OCI-LY3 (cell line): ENCODE results near the gene NHS.

ENCODE experiments used
- H2AFZ ChIP-seq: fragments of 200-600, 300-600 bp; shearing (Covaris generic); 2 replicates; pipeline ENCODE4 v1.6.0; 2014; ENCODE audit warnings: antibody characterized with exemption, low read depth, low read length
- H3K27ac ChIP-seq: fragments of 200-600, 300-600 bp; sonication (generic); 2 replicates; pipeline ENCODE4 v1.5.1; 2014; ENCODE audit warnings: mild to moderate bottlenecking, low read length, moderate library complexity, mixed read lengths
- H3K27me3 ChIP-seq: fragments of 200-600, 300-600 bp; sonication (generic); 2 replicates; pipeline ENCODE4 v1.6.1; 2014; ENCODE audit warnings: low read depth, low read length, mixed read lengths
- H3K36me3 ChIP-seq: fragments of 200-600, 300-600 bp; sonication (generic); replicated peaks from 2 replicates; pipeline ENCODE3; 2014; ENCODE audit warnings: low read depth, low read length, mixed read lengths
- H3K4me1 ChIP-seq: fragments of 300-600, 200-600 bp; sonication (generic); 2 replicates; pipeline ENCODE4 v1.6.1; 2014; ENCODE audit warnings: low read length, mixed read lengths
- H3K4me2 ChIP-seq: fragments of 200-600, 300-600 bp; sonication (generic); 2 replicates; pipeline ENCODE4 v1.6.1; 2014; ENCODE audit warnings: low read length, mixed read lengths
- H3K4me3 ChIP-seq: fragments of 300-600, 200-600 bp; sonication (generic); 2 replicates; pipeline ENCODE4 v1.5.1; 2014; ENCODE audit warnings: antibody characterized with exemption, mild to moderate bottlenecking, low read length, moderate library complexity
- H3K79me2 ChIP-seq: fragments of 300-600, 200-600 bp; shearing (Covaris generic); 2 replicates; pipeline ENCODE4 v1.6.1; 2014; ENCODE audit warnings: mild to moderate bottlenecking, low read length, mixed read lengths
- H3K9ac ChIP-seq: fragments of 300-600, 200-600 bp; shearing (Covaris generic); 2 replicates; pipeline ENCODE4 v1.6.0; 2014; ENCODE audit warnings: mild to moderate bottlenecking, low read length, moderate library complexity
- H3K9me3 ChIP-seq: fragments of 200-600, 300-600 bp; shearing (Covaris generic); 2 replicates; pipeline ENCODE4 v1.6.1; 2014; ENCODE audit warnings: low read length, mixed read lengths; ENCODE audit not compliant: insufficient read depth
- H4K20me1 ChIP-seq: fragments of 200-600, 300-600 bp; sonication (generic); 2 replicates; pipeline ENCODE4 v1.6.1; 2016; ENCODE audit warnings: low read length, mixed read lengths; ENCODE audit not compliant: insufficient read depth
- EZH2phosphoT487 ChIP-seq: fragments of 200-600 bp; shearing (Covaris generic); IDR thresholded peaks from 2 replicates; pipeline ENCODE4 v1.6.1; 2018; ENCODE audit warnings: antibody characterized with exemption, mixed run types, low read depth
- TF ChIP-seq, protein P1 (sequence below): fragments of 200-600, 300-600 bp; sonication (generic); IDR thresholded peaks from 2 replicates; pipeline ENCODE4 v1.5.1; 2014; ENCODE audit warnings: antibody characterized with exemption, low read length, low read depth

Gene NHS

GRCh38 chrX:17627026-17627425 is 252.0 kb downstream of the NHS start:
- no peaks in the 10 kb centered on the region for H3K36me3 ChIP-seq
- no peak overlapping the region for H3K4me2 ChIP-seq
- no peaks in the 10 kb centered on the region for H3K79me2 ChIP-seq
- no peaks in the 10 kb centered on the region for H4K20me1 ChIP-seq
- no peak for TF ChIP-seq EZH2phosphoT487
- TF ChIP-seq, protein P1, sequence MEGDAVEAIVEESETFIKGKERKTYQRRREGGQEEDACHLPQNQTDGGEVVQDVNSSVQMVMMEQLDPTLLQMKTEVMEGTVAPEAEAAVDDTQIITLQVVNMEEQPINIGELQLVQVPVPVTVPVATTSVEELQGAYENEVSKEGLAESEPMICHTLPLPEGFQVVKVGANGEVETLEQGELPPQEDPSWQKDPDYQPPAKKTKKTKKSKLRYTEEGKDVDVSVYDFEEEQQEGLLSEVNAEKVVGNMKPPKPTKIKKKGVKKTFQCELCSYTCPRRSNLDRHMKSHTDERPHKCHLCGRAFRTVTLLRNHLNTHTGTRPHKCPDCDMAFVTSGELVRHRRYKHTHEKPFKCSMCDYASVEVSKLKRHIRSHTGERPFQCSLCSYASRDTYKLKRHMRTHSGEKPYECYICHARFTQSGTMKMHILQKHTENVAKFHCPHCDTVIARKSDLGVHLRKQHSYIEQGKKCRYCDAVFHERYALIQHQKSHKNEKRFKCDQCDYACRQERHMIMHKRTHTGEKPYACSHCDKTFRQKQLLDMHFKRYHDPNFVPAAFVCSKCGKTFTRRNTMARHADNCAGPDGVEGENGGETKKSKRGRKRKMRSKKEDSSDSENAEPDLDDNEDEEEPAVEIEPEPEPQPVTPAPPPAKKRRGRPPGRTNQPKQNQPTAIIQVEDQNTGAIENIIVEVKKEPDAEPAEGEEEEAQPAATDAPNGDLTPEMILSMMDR = no peak
- H3K27me3 ChIP-seq = no peaks in the 10 kb centered on the region
- H3K9me3 ChIP-seq = no peaks in the 10 kb centered on the region
- no peak overlapping the region for H3K27ac ChIP-seq
- no peaks in the 10 kb centered on the region for H3K4me1 ChIP-seq
- no peak overlapping the region for H3K9ac ChIP-seq
- no peak overlapping the region for H2AFZ ChIP-seq
- no peak overlapping the region for H3K4me3 ChIP-seq

GRCh38 chrX:17628976-17629375 is 254.0 kb downstream of the NHS start:
- no peaks in the 10 kb centered on the region for H3K36me3 ChIP-seq
- H3K4me3 ChIP-seq = no peak overlapping the region
- no peak for TF ChIP-seq EZH2phosphoT487
- TF ChIP-seq, protein P1 = no peak
- no peak overlapping the region for H3K9ac ChIP-seq
- H3K4me2 ChIP-seq = no peak overlapping the region
- H4K20me1 ChIP-seq = no peaks in the 10 kb centered on the region
- no peaks in the 10 kb centered on the region for H3K79me2 ChIP-seq
- no peaks in the 10 kb centered on the region for H3K4me1 ChIP-seq
- no peak overlapping the region for H2AFZ ChIP-seq
- H3K9me3 ChIP-seq = no peaks in the 10 kb centered on the region
- no peaks in the 10 kb centered on the region for H3K27me3 ChIP-seq
- no peak overlapping the region for H3K27ac ChIP-seq

DNA sequence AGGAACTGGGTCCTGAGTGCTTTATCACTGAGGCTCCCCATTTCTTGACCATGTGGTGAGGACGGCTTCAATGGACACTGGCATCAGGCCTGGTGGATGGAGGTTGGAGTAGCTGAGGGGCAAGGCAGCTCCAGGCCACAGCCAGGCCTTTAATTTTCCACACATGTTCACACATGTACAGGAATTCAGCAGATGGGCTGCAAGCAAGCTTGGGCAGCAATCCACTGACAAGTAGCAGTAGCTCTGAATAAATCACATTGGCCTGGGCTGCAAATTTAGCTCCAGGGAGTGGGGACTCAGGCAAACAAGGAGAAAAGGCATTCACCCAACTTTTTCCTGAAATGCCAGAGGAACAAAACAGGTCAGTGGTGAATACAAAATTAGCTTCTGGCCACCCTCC is 254.5 kb downstream of the NHS start:
- TF ChIP-seq, protein P1 = no peak
- no peak for TF ChIP-seq EZH2phosphoT487
- no peaks in the 10 kb centered on the region for H3K4me1 ChIP-seq
- no peak overlapping the region for H3K4me2 ChIP-seq
- H3K27ac ChIP-seq = no peak overlapping the region
- no peaks in the 10 kb centered on the region for H3K79me2 ChIP-seq
- no peak overlapping the region for H3K4me3 ChIP-seq
- no peaks in the 10 kb centered on the region for H3K27me3 ChIP-seq
- no peaks in the 10 kb centered on the region for H3K9me3 ChIP-seq
- H3K9ac ChIP-seq = no peak overlapping the region
- H3K36me3 ChIP-seq = no peaks in the 10 kb centered on the region
- H4K20me1 ChIP-seq = no peaks in the 10 kb centered on the region
- no peak overlapping the region for H2AFZ ChIP-seq

DNA sequence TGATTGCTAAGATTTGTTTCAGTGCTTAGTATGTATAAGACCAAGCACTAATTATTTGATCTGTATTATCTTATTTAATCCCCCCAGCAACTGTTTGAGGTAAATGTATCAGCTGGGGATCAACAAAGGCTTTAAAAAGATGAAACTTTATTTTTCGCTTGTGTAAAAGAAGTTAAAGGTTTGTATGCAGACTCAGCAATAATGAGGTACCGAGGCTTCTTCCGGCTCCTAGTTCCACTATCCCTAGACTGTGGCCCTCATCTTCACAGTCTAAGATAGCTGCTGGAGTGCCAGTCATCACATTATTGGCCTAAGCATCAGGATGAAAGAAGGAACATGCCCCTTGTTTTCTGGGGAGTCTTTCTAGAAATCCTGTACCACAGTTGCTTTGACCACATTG is 256.6 kb downstream of the NHS start:
- TF ChIP-seq, protein P1 = no peak
- no peak for TF ChIP-seq EZH2phosphoT487
- Histone ChIP-seq H3K27ac (no peak overlapping the region), H3K79me2 (no peaks in the 10 kb centered on the region), H2AFZ (no peak overlapping the region), H3K27me3 (no peaks in the 10 kb centered on the region), H3K4me1 (no peaks in the 10 kb centered on the region), H3K4me2 (no peak overlapping the region), H3K9ac (no peak overlapping the region), H3K4me3 (no peak overlapping the region), H4K20me1 (no peaks in the 10 kb centered on the region), H3K36me3 (no peaks in the 10 kb centered on the region), H3K9me3 (no peaks in the 10 kb centered on the region)
